ENCODE data around the gene MBNL3.

Gene MBNL3

GRCh38 chrX:132406106-132406505 lies 82.7 kb downstream of the MBNL3 start:
- Histone ChIP-seq H3K36me3 (ENCODE audit: insufficient read depth, low read length) (no peaks in the 10 kb centered on the region), H3K9ac (ENCODE audit: insufficient read length) (no peak overlapping the region), H3K4me3 (no peak overlapping the region), H3K27ac (no peak overlapping the region), H3K9me3 (ENCODE audit: low read depth, low read length) (no peaks in the 10 kb centered on the region)
- TF ChIP-seq EZH2 (IDR thresholded peaks at IDR 0.05) (no peak), FOXP2 (optimal IDR thresholded peaks at IDR 0.05; ENCODE audit: control extremely low read depth, extremely low read length, insufficient read depth) (no peak), POLR2AphosphoS5 (IDR thresholded peaks at IDR 0.05; ENCODE audit: borderline replicate concordance, low read depth, low read length) (no peak)
- DNase-seq (ENCODE audit: low read depth, low spot score): no peak

GRCh38 chrX:132404266-132404665 lies 84.6 kb downstream of the MBNL3 start:
- no peaks in the 10 kb centered on the region for H3K36me3 ChIP-seq (ENCODE audit: insufficient read depth, low read length)
- no peak for TF ChIP-seq FOXP2 (optimal IDR thresholded peaks at IDR 0.05; ENCODE audit: control extremely low read depth, extremely low read length, insufficient read depth)
- no peak for TF ChIP-seq POLR2AphosphoS5 (IDR thresholded peaks at IDR 0.05; ENCODE audit: borderline replicate concordance, low read depth, low read length)
- TF ChIP-seq EZH2 (IDR thresholded peaks at IDR 0.05): no peak
- H3K4me3 ChIP-seq: no peak overlapping the region
- H3K27ac ChIP-seq: no peak overlapping the region
- no peaks in the 10 kb centered on the region for H3K9me3 ChIP-seq (ENCODE audit: low read depth, low read length)
- no peak overlapping the region for H3K9ac ChIP-seq (ENCODE audit: insufficient read length)
- no peak for DNase-seq (ENCODE audit: low read depth, low spot score)

- no peaks in the 10 kb centered on the region for H3K36me3 ChIP-seq (ENCODE audit: insufficient read depth, low read length)
- no peak for DNase-seq (ENCODE audit: low read depth, low spot score)
- H3K9ac ChIP-seq (ENCODE audit: insufficient read length): no peak overlapping the region
- no peak overlapping the region for H3K27ac ChIP-seq
- H3K4me3 ChIP-seq: no peak overlapping the region
- no peak for TF ChIP-seq POLR2AphosphoS5 (IDR thresholded peaks at IDR 0.05; ENCODE audit: borderline replicate concordance, low read depth, low read length)
- no peak for TF ChIP-seq EZH2 (IDR thresholded peaks at IDR 0.05)
- no peak for TF ChIP-seq FOXP2 (optimal IDR thresholded peaks at IDR 0.05; ENCODE audit: control extremely low read depth, extremely low read length, insufficient read depth)
- H3K9me3 ChIP-seq (ENCODE audit: low read depth, low read length): no peaks in the 10 kb centered on the region
Observed at GRCh38 chrX:132401935-132402334, 86.9 kb downstream of the MBNL3 start.

- DNase-seq (ENCODE audit: low read depth, low spot score): no peak
- TF ChIP-seq EZH2 (IDR thresholded peaks at IDR 0.05) (no peak), FOXP2 (optimal IDR thresholded peaks at IDR 0.05; ENCODE audit: control extremely low read depth, extremely low read length, insufficient read depth) (no peak), POLR2AphosphoS5 (IDR thresholded peaks at IDR 0.05; ENCODE audit: borderline replicate concordance, low read depth, low read length) (no peak)
- Histone ChIP-seq H3K36me3 (ENCODE audit: insufficient read depth, low read length) (no peaks in the 10 kb centered on the region), H3K9me3 (ENCODE audit: low read depth, low read length) (no peaks in the 10 kb centered on the region), H3K4me3 (no peak overlapping the region), H3K9ac (ENCODE audit: insufficient read length) (no peak overlapping the region), H3K27ac (no peak overlapping the region)
Observed at GRCh38 chrX:132400706-132401105, 88.1 kb downstream of the MBNL3 start.

GRCh38 chrX:132395645-132396044 lies 93.2 kb downstream of the MBNL3 start:
- Histone ChIP-seq H3K9me3 (ENCODE audit: low read depth, low read length) (no peaks in the 10 kb centered on the region), H3K9ac (ENCODE audit: insufficient read length) (no peak overlapping the region), H3K4me3 (no peak overlapping the region), H3K27ac (no peak overlapping the region), H3K36me3 (ENCODE audit: insufficient read depth, low read length) (no peaks in the 10 kb centered on the region; the same call in 1 of the 2 replicates)
- no peak for DNase-seq (ENCODE audit: low read depth, low spot score)
- no peak for TF ChIP-seq EZH2 (IDR thresholded peaks at IDR 0.05)
- TF ChIP-seq POLR2AphosphoS5 (IDR thresholded peaks at IDR 0.05; ENCODE audit: borderline replicate concordance, low read depth, low read length): no peak
- TF ChIP-seq FOXP2 (optimal IDR thresholded peaks at IDR 0.05; ENCODE audit: control extremely low read depth, extremely low read length, insufficient read depth): no peak

GRCh38 chrX:132395026-132395425 lies 93.8 kb downstream of the MBNL3 start:
- Histone ChIP-seq H3K9ac (ENCODE audit: insufficient read length) (no peak overlapping the region), H3K4me3 (no peak overlapping the region), H3K36me3 (ENCODE audit: insufficient read depth, low read length) (no peaks in the 10 kb centered on the region; the same call in 1 of the 2 replicates), H3K27ac (no peak overlapping the region), H3K9me3 (ENCODE audit: low read depth, low read length) (no peaks in the 10 kb centered on the region)
- DNase-seq (ENCODE audit: low read depth, low spot score): no peak
- TF ChIP-seq POLR2AphosphoS5 (IDR thresholded peaks at IDR 0.05; ENCODE audit: borderline replicate concordance, low read depth, low read length) (no peak), FOXP2 (optimal IDR thresholded peaks at IDR 0.05; ENCODE audit: control extremely low read depth, extremely low read length, insufficient read depth) (no peak), EZH2 (IDR thresholded peaks at IDR 0.05) (no peak)

- Histone ChIP-seq H3K9me3 (ENCODE audit: low read depth, low read length) (no peaks in the 10 kb centered on the region), H3K9ac (ENCODE audit: insufficient read length) (no peak overlapping the region), H3K36me3 (ENCODE audit: insufficient read depth, low read length) (no peaks in the 10 kb centered on the region; the same call in 1 of the 2 replicates), H3K4me3 (no peak overlapping the region), H3K27ac (no peak overlapping the region)
- TF ChIP-seq FOXP2 (optimal IDR thresholded peaks at IDR 0.05; ENCODE audit: control extremely low read depth, extremely low read length, insufficient read depth) (no peak), EZH2 (IDR thresholded peaks at IDR 0.05) (no peak), POLR2AphosphoS5 (IDR thresholded peaks at IDR 0.05; ENCODE audit: borderline replicate concordance, low read depth, low read length) (no peak)
- no peak for DNase-seq (ENCODE audit: low read depth, low spot score)
Observed at GRCh38 chrX:132394591-132394990, 94.2 kb downstream of the MBNL3 start.

- Histone ChIP-seq H3K36me3 (ENCODE audit: insufficient read depth, low read length) (no peaks in the 10 kb centered on the region; the same call in 1 of the 2 replicates), H3K27ac (no peak overlapping the region), H3K9ac (ENCODE audit: insufficient read length) (no peak overlapping the region), H3K4me3 (no peak overlapping the region), H3K9me3 (ENCODE audit: low read depth, low read length) (no peaks in the 10 kb centered on the region)
- TF ChIP-seq FOXP2 (optimal IDR thresholded peaks at IDR 0.05; ENCODE audit: control extremely low read depth, extremely low read length, insufficient read depth): no peak
- no peak for TF ChIP-seq EZH2 (IDR thresholded peaks at IDR 0.05)
- no peak for TF ChIP-seq POLR2AphosphoS5 (IDR thresholded peaks at IDR 0.05; ENCODE audit: borderline replicate concordance, low read depth, low read length)
- DNase-seq (ENCODE audit: low read depth, low spot score): no peak
Observed at GRCh38 chrX:132393992-132394391, 94.8 kb downstream of the MBNL3 start.

GRCh38 chrX:132393485-132393884 lies 95.4 kb downstream of the MBNL3 start:
- H3K4me3 ChIP-seq: no peak overlapping the region
- H3K36me3 ChIP-seq (ENCODE audit: insufficient read depth, low read length): no peaks in the 10 kb centered on the region; the same call in 1 of the 2 replicates
- no peak overlapping the region for H3K9ac ChIP-seq (ENCODE audit: insufficient read length)
- TF ChIP-seq FOXP2 (optimal IDR thresholded peaks at IDR 0.05; ENCODE audit: control extremely low read depth, extremely low read length, insufficient read depth): no peak
- TF ChIP-seq POLR2AphosphoS5 (IDR thresholded peaks at IDR 0.05; ENCODE audit: borderline replicate concordance, low read depth, low read length): no peak
- TF ChIP-seq EZH2 (IDR thresholded peaks at IDR 0.05): no peak
- H3K9me3 ChIP-seq (ENCODE audit: low read depth, low read length): no peaks in the 10 kb centered on the region
- DNase-seq (ENCODE audit: low read depth, low spot score): no peak
- H3K27ac ChIP-seq: no peak overlapping the region
